ENCODE measurements around the gene MEIS3. TPM values are rescaled to one million over a fixed set of nuclear protein-coding genes. Genes with fewer than 3 reads are reported as not detected.
"Not testable (repeated sequence)": the region's sequence is repeated elsewhere in the genome, so short reads cannot be mapped to it uniquely, and the experiment has no call there.

The MEIS3 gene
- total RNA-seq, 1 donor from 2014 or later, result 1.0 TPM

- no peak for DNase-seq (ENCODE audit: low spot score)
- ATAC-seq, result no peak
These were observed 2.1 kb downstream of the MEIS3 start for GRCh38 chr19:47417107-47417745.

- ATAC-seq (no peak), DNase-seq (ENCODE audit: low spot score) (no peak)
These were observed 2.7 kb downstream of the MEIS3 start for GRCh38 chr19:47416643-47416985.

- ATAC-seq (no peak), DNase-seq (ENCODE audit: low spot score) (no peak)
These were observed 3.2 kb downstream of the MEIS3 start for GRCh38 chr19:47415953-47416642.

- DNase-seq (ENCODE audit: low spot score) (no peak), ATAC-seq (peak; percentile 79)
These were observed 4.9 kb downstream of the MEIS3 start for GRCh38 chr19:47414469-47414868.

GRCh38 chr19:47413941-47414340, 5.4 kb downstream of the MEIS3 start:
- no peak for ATAC-seq
- no peak for DNase-seq (ENCODE audit: low spot score)

GRCh38 chr19:47411696-47412095, 7.6 kb downstream of the MEIS3 start:
- not testable (repeated sequence) for ATAC-seq; DNase-seq (ENCODE audit: low spot score)

- DNase-seq (ENCODE audit: low spot score), result no peak
- ATAC-seq, result no peak
These were observed 8.2 kb downstream of the MEIS3 start for GRCh38 chr19:47411101-47411500.

- ATAC-seq (no peak), DNase-seq (ENCODE audit: low spot score) (no peak)
These were observed 11.0 kb downstream of the MEIS3 start for GRCh38 chr19:47408156-47408938.

- no peak for ATAC-seq
These were observed 11.9 kb downstream of the MEIS3 start for GRCh38 chr19:47407417-47407774.

GRCh38 chr19:47406711-47407416, 12.5 kb downstream of the MEIS3 start:
- peak; percentile 74 for ATAC-seq
- DNase-seq (ENCODE audit: low spot score), result no peak

More at GRCh38 chr19:47407417-47407774, 11.9 kb downstream of the MEIS3 start:
- DNase-seq (ENCODE audit: low spot score), result no peak

- no peak for ATAC-seq
- DNase-seq (ENCODE audit: low spot score), result no peak
These were observed 13.4 kb downstream of the MEIS3 start for GRCh38 chr19:47405854-47406417.

GRCh38 chr19:47405197-47405550, 14.2 kb downstream of the MEIS3 start:
- no peak for DNase-seq (ENCODE audit: low spot score)
- no peak for ATAC-seq

GRCh38 chr19:47404334-47405196, 14.8 kb downstream of the MEIS3 start:
- DNase-seq (ENCODE audit: low spot score), result no peak
- no peak for ATAC-seq

- ATAC-seq (no peak), DNase-seq (ENCODE audit: low spot score) (no peak)
These were observed 16.8 kb downstream of the MEIS3 start for GRCh38 chr19:47402504-47402903.

GRCh38 chr19:47398707-47399597, 20.4 kb downstream of the MEIS3 start:
- ATAC-seq, result no peak
- DNase-seq (ENCODE audit: low spot score), result no peak

GRCh38 chr19:47391510-47392223, 27.7 kb downstream of the MEIS3 start:
- ATAC-seq (peak; percentile 99), DNase-seq (ENCODE audit: low spot score) (peak; percentile 74)

GRCh38 chr19:47390533-47391488, 28.5 kb downstream of the MEIS3 start:
- ATAC-seq (no peak), DNase-seq (ENCODE audit: low spot score) (no peak)

All from left lobe of liver (tissue), 2 donors.